G401.6 (cell line): ENCODE measurements around the gene IFNA13.

Source experiments
- FAIRE-seq: peaks from 2 replicates; lab custom pipeline; 2012; peaks lifted over from hg19 to GRCh38; lab: Jason Lieb, UNC

Gene IFNA13

DNA sequence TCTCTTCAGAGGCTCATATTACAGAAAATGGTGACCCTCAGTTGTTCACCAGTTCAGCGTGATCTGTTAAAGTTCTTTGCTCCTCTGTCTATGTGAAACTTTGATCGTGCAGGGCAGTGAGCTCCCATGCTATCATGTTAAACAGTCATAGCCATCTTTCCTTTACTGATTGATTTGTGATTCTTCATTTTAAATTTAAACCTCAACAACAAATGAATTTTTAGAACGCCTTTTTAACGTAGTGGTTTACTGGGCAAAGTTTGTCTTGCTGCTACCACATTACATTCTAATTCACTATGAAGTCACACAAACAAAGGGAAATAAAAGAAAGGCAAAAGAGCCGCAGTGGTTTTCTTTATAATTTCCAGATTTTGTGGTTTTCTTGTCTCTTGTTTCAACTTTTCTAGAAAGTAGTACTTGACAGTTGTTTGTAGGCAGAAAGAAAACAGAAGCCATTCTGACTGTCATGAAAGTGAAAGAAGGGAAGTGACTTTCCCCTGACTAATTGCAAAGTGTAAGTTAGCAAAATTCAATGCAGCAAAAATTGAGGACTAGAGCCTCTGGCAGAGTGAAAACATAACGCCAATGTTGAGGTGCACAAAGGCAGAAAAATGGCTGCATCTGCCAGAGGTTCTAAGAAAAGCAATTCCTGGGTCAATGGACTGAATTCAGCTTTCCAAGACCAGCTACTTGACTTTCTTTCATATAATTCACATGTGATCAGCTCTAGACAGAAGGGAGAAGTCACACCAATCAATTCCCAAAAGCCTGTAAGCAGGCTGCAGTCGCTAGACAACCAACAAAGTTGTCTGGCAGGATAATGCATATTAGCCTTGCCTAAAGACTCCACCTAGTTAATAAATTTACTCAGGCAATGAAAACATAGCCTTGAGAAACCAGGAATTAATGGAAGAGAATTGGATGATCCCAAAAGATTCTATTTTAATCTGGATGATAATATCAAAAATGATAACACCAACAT, 10.1 kb downstream of the IFNA13 start:
- FAIRE-seq: no peak

DNA sequence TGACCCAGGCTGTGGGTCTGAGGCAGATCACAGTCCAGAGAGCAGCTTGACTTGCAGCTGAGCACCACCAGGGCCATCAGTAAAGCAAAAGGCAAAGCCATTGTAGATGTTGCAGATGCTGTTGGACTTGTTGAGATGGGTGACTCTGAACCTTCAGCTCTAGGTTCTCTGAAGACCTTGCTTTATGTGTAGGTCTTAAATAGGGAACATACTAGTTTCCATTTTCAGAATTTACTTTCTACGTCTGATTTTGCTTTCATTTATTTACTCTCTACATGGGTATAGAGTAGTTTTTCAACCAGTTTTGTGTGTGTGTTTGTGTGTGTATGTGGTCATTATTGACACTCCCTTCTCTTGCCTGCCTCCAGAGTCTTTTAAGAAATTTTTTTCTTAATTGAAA, 17.1 kb downstream of the IFNA13 start, which contains the start of gene IFNA6:
IFNA6 (minus strand) TSS at position 101 of the 400 bp plus-strand sequence; CDS start at position 101, 0 bp downstream.
- no peak for FAIRE-seq

DNA sequence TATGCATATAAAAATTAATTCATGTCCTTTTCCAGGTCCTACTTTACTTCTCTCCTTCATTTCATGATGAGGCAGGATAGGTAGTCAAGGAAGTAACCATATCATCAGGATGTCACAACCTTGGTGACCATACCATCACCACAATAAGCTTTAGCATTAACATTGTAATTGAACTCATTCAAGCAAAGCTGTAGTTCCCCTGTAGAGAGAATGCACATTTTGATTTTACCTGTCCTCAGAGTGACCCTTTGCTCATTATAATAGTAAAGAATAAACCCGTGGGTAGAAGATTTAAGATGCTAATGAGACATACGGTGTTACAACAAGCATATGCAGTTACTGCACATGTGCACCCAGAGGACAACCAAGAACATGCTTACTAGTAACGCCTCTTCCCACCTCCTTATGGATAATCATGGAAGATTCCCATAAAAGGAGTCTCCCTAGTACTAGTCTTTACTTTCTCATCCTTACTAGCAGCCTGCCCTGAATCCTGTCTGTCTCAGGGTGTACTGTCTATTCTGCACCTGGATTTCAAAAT, 19.4 kb downstream of the IFNA13 start:
- FAIRE-seq: no peak

DNA sequence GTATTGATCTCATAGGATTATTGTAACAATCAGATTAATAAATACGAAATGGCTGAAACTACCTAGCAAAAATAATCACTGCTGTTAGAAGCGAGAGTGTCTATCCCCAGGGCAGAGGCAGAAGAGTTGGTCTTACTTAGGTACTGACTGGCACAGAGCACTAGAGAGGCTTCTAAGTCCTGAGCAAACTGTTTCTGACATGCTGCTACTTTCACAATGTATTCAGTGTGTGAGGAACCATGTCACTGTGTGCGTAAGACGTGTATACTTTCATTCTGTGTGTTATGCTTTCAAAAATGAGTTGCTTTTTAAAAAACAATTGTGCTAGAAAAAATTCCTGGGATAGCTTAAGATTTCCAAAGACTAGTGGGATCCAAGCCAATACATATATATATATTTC, 27.1 kb downstream of the IFNA13 start:
- no peak for FAIRE-seq

DNA sequence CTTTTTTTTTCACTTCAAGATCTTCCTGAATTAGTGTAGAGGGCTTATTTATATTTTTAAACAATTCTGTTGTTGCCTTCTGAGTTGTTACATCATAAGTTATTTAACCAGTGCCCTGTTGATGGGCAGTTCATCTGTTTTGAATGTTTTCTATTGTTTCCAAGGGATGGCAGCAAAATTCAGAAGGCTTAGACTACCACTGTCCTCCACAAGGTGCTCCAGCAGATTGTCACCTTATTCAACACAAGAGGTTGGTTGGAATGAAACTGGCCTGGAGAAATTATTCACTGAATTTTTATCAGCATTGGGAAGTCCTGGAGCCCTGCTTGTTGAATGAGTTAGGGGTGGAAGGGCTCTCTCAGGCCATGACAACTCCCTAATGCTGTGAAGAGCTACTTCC, 31.4 kb downstream of the IFNA13 start:
- FAIRE-seq: no peak

DNA sequence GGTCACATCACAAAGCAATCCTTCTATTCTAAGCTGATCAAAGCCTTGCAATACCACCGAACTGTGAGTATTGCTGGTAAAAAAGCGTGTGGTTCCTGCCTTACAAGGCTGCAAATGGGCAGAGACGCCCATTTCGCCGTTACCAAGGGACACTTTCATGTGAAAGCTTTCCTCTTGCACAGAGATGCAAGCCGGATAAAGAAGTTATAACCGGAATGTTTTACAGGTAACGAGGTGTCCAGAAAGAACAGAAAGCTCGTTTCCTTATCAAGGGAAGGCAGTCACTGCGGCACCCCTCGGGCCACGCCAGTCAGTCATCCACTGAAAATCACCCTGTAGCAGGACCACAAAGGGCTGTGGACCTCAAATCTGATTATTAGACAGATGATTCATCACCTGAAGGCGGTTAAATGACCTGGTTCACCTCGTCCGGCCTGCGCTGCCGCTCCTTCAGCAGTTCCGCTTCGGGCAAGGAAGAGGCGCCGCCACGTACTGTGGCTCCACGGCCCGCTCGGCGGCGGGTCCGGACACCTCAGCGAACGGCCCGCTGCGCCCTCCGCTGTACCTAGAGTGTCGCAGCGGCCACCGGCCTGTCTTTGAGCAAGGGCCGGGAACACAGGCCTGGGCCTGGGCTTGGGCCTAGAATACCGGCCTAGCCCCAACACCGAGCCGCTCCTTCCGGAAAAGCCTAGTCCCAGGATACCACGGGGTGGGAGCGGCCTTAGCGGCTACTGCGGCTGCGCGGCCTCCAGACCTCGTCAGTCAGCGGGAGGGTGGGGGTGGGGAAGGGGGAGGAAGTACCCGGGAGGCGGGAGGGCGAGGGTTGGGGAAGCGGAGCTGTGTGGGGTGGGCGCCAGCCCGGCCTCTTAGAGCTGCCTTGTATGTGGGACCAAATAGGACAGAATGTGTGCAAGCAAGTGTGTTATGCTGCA, 32.9 kb downstream of the IFNA13 start, which contains the start of gene KLHL9:
KLHL9 (minus strand) TSS at position 704 of the 932 bp plus-strand sequence; CDS start at position 159, 545 bp downstream.
- no peak for FAIRE-seq

DNA sequence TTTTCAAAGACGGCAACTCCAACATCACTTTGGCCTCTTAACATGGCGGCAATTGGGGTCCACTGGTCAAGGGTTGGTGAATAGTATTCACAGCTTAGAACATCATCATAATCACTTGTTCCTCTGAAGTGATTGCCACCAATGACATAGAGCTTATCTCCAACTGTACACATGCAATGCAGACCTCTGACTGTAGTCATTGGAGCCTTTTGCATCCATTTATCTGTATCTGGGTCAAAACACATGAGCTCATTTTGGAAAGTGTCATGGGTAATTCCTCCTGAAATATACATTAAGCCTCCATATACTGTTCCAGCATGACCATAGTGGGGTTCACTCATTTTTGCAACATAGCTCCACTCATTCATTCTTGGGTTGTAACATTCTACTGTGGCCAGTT, 34.6 kb downstream of the IFNA13 start:
- no peak for FAIRE-seq

DNA sequence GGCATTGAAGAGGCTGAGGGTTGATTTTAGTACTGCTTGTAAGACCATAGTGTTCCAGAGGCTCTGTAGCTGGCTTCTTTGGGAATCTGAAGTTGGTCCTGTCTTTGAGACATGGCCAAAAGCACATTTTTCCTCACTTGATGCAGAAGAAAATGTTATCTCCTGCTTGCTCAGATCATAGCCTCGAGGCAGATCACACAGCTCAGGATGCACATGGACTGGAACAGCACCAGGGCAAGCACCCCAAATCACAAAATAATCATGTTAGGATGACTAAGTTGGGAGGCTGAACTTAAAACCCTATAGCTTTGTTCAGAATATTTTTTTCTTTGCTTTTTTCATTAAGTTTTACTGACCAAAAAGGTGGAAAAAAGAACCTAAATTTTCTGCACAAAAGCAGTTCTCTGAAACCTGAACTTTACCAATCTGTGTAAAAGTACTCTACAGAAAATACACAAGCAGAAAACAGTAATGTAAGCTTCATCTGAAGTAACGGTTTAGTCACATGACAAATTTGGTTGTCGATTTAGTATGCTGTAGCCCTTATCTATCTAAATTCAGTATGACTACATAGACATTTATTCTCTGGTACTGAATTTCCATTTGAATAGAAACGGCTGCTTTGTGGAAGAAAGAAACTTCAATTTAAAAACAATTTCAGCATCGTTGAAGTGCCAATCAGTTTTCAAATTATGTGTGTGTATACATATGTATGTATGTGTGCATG, 36.0 kb downstream of the IFNA13 start:
- FAIRE-seq: no peak

DNA sequence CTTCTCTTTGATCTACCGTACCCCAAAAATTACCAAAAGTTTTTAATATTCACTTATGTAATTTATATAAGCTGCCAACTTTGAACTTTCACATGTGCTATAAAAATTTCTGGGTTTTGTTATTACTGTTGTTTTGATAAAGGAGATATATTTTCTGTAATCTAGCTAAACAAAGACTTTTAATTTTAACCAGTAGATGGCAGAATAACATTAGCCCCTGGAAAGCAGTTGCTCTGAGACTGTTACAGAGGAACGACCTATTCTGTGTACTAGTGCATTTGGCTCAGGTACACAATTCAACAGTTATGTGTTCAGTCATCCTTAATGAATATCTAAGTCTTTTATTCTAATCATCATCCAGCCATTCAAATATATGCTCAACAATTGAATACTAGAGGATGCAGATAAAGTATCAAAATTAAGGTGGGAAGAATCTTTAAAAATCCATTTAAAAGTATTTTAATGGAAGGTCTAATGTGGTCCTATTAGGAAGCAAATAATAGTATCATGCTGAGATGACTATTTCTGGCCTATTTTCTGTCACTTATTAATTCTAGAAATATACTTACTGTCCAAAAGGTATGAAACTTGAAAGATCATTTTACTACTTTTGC, 41.2 kb downstream of the IFNA13 start:
- FAIRE-seq: peak; percentile 97

DNA sequence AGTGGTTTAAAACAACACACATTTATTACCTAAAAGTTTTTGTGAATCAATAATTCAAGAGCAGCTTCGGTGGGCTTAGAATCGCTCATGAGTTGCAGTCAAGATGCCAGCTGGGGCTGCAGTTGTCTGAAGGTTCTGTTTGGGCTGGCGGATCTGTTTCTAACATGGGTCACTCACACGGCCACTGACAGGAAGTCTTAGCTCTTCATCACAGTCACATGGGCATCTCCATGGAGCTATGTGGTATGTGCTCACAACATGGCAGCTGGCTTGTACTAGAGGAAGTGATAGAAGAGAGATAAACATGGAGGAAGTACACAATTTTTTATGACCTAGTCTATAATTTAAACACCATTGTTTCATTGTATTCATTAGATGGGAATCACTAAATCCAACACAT, 43.8 kb downstream of the IFNA13 start:
- FAIRE-seq: no peak

DNA sequence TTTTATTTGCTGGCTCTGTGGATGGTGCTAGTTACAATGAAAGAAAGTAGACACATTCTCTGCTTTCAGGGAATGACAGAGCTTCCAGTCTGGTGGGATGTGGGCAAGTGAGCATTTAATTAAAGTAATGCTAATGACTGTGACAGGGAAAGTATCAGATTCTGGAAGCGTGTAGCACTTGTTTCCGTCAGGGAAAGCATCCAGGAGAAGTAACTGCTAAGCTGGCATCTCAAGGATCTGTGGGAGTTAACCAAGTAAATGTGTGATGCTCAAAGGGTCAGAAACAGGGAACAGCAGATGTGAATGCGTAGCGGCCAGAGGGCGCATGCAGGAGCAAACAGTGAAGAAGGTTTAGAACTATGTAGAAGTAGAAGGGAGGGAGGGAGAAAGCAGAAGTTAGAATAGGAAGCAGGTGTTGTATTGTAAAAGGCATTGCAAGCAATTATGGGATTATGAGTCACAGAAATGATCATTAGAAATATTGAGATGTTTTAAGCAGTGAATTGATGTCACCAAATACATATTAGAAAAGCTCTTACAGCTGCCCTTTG, 44.9 kb downstream of the IFNA13 start:
- FAIRE-seq: no peak

DNA sequence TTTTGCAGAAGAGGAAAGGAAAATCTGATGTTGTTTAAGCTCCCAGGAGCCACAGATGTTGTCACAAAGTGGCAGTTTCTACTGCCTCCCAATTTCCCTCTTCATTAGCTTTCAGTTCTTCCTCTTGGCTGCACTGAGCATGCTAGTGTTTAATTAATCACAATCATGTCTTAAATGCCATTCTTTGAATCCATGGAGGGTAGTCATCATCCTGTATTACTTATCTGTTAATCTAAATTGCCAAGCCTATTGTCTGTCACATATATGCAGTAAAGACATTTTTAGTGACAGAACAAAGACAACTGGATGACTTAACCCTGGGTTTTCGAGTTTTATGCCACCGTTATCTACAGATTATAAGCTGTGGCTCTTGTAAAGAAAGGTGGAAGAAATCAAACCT, 47.4 kb downstream of the IFNA13 start:
- no peak for FAIRE-seq

DNA sequence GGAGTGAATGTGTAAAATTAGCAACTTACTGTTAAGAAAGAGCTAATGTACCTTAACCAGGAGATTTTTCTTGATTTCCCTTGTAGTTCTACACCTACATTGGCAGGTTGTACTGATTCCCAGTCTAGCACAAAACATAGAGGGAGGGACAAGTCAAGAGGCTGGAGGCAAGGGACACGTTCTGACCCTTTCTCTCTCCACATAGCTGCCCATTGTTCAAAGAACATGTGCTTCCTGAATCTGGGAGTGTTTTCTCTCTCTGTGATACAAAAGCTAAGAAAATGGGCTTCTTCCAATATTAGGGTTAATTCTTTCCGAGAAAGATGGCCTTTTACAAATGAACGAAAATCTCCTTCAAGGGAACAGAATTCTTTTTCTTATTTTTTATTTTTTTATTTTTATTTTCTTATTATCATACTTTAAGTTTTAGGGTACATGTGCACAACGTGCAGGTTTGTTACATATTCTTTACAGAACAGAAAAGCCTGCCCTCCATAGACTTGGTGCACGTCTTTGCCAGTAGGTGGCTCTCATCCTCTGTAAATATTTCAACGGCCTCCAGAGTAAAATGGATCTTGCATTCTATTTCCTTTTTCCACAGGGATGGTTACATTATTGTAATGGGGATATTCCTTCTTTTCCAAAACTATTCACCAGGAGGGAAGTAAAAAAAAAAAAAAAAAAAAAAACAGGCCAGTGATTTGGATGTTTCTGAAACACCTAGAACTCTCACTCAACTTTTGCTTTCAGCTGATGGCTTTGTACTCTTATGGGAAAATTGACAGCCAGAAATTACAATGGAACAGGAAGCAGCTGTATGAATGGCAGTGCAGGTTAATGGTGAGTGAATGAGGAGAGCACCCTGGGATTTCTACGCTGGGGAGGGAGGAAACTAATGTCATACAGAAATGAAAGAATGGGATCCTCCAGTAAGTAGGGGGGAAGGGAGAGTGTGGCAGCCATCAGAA, 49.6 kb downstream of the IFNA13 start:
- FAIRE-seq: peak; percentile 94
